GM18498 (cell line): ENCODE results near the gene CDC42BPA.
"Not testable (repeated sequence)": the region's sequence is repeated elsewhere in the genome, so short reads cannot be mapped to it uniquely, and the experiment has no call there.

Experiments used
- ATAC-seq: cut with Tn5 transposase; IDR thresholded peaks from one replicate; pipeline ENCODE4 v1.9.1; 2021; ENCODE audit warnings: mild to moderate bottlenecking, moderate library complexity; ENCODE audit not compliant: unreplicated experiment

The CDC42BPA gene

GRCh38 chr1:227136210-227136820 lies 182.0 kb downstream of the CDC42BPA start:
- ATAC-seq = no peak

GRCh38 chr1:227134686-227135314 lies 183.5 kb downstream of the CDC42BPA start:
- no peak for ATAC-seq

DNA sequence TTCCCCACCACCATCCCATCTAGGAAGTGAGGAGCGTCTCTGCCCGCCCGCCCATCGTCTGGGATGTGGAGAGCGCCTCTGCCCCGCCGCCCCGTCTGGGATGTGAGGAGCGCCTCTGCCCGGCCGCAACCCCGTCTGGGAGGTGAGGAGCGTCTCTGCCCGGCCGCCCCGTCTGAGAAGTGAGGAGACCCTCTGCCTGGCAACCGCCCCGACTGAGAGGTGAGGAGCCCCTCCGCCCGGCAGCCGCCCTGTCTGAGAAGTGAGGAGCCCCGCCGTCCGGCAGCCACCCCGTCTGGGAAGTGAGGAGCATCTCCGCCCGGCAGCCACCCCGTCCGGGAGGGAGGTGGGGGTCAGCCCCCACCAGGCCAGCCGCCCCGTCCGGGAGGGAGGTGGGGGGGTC lies 185.6 kb downstream of the CDC42BPA start:
- not testable (repeated sequence) for ATAC-seq

- no peak for ATAC-seq
Observed at GRCh38 chr1:227131193-227131592, 187.1 kb downstream of the CDC42BPA start.

- ATAC-seq = no peak
Observed at GRCh38 chr1:227127891-227128290, 190.4 kb downstream of the CDC42BPA start.

DNA sequence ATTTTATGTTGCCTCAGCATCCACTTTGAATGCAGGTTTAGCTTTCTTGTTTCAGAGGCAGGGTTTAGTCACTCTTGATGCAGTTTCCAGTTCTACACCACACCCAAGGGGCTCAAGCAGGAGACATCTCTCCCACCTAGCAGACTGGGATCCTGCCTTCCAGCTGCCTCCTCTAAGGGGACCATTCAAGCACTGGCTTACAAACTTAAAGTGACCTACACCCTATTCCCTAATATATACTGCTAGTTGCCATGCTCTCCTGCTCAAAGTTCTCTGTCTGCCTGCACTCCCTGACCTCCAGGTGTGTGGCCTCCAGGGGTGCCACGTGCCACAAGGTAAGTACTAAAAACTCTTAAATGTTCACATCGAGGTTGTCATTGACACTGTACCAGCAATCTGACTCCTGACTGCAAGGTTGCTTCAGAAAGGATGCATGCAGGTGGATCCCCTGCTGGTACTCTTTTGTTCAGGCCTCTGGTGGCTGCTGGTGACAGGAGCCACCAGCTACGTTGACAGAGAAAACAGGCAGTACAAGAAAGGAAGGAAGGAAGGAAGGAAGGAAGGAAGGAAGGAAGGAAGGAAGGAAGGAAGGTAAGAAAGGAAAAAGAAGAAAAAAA lies 192.3 kb downstream of the CDC42BPA start:
- ATAC-seq = no peak

DNA sequence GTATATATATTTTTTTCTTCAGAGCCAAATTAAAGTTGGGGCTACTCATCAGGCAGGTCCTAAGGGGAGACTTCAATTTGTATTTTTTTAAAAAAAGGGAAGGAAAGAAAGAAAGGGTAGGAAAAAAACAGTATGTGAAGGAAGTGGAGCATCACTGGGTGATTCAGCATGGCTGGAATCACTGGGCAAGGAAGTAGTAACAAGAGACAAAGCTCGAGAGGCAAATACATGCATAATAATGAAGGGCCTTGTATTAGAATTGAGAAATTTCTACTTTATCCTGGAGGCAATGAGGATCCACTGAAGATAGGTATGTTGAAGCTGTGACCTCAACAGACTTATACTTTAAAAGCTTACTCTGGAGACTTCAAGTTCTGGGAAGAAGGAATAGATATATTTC lies 193.8 kb downstream of the CDC42BPA start:
- no peak for ATAC-seq

DNA sequence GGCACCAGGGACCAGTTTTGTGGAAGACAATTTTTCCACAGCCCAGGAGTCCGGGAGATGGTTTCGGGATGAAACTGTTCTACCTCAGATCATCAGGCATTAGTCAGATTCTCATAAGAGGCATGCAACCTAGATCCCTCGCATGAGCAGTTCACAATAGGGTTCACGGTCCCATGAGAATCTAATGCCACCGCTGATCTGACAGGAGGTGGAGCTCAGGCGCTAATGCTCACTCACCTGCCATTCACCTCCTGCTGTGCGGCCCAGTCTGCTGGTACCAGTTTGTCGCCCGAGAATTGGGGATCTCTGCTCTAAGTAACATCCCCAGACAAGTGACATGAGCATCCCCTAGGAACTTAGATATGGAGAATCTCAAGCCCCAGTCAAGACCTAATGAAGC lies 197.5 kb downstream of the CDC42BPA start:
- ATAC-seq = no peak

DNA sequence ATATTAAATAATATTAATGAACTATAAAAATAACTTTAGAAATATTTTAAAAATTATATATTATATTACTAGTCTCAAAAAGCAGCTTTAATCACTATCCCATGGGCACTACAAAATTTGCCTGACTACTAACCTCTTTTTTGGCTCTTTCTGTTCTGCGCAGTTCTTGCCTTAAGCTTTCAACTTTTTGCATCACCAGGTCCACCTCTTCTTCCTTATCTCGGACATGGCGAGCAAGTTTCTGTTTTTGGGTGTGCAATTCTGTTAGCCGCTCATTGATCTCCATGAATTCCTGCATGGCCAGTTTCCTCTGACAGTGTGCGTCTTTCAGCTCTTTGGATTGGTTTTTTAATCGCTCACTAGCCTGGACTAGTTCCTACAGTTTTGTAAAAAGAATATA lies 205.8 kb downstream of the CDC42BPA start:
- ATAC-seq = no peak

GRCh38 chr1:227111782-227112181 lies 206.5 kb downstream of the CDC42BPA start:
- ATAC-seq = no peak

DNA sequence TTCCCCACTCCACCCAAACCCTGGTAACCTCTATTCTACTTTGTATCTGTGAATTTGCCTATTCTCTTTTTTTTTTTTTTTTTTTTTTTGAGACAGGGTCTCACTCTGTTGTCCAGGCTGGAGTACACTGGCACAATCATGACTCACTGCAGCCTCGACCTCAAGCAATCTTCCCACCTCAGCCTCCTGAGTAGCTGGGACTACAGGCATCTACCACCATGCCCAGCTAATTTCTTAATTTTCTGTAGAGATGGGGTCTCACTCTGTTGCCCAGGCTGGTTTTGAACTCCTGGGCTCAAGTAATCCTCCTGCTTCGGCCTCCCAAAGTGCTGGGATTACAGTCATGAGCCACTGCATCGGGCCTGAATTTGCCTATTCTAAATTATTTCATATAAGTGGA lies 213.0 kb downstream of the CDC42BPA start:
- not testable (repeated sequence) for ATAC-seq

DNA sequence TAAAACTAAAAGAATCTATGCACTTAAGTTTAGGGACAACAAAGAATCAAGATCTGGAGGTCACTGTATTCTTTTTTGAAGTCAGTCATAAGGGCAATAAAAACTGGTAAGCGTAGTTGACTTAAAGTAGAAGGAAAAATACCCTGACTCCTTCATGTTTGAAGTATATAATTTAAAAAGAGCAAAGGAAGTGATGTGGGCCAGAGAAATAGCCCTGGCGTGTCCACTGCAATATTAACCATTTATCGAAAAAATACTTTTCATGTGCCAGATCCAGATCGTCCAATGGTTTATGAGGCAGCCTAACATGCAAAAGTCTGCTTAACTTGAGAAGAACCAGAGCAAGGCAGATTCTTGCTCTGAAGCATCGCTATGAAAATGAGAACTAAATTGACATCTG lies 216.2 kb downstream of the CDC42BPA start:
- no peak for ATAC-seq

GRCh38 chr1:227094249-227094966 lies 223.9 kb downstream of the CDC42BPA start:
- ATAC-seq = no peak

DNA sequence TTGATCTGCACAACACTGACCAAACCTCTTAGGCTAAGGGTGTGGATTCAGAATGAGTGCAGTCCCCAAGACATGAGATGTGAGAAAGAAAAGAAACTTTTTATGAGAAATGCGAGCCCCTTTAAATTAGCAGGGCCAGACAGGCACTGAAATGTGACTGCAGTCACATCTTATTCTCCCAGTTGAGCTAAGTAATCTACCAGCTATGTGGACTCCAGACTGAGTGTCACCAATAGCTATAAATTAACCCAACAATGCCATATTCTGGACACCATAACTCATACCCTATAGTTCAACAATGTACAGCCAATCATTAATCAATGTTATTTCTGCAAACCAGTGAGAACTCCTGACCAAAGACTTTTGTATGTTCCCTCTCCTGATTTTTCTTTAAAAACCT lies 225.0 kb downstream of the CDC42BPA start:
- no peak for ATAC-seq

GRCh38 chr1:227092069-227092468 lies 226.2 kb downstream of the CDC42BPA start:
- no peak for ATAC-seq

- ATAC-seq = no peak
Observed at GRCh38 chr1:227086636-227087035, 231.7 kb downstream of the CDC42BPA start.

DNA sequence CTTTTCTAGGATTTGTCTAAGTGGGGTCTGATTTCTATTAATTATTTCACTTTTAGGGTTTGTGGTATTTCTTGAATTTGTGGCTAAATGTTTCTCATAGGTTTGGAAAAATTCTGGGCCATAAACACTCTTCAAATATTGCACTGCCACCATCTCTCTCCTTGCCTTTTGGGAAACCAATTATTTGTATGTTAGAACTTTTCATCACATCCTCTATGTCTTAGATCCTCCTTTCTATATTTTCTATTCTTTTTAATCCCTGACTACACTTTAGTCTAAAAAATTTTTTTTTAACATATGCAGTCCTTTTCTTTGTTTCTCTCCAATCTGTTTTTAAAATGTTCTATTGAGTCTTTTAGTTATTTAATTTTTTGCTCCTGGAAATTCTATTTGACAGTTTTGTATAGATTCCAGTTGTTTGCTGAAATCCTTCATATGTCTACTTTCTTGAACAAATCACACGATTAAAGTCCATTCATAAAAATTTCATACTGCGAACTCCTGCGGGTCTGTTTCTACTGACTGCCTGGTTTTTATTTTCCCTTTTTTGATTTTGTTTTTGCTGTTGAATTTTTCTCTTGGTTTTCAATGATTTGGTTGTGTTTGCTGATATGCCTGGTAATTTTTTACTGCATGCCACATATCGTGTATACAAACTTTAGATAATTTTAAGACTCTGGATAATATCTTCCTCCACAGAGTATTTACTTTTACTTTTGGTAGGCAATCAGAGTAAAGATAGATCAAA lies 235.1 kb downstream of the CDC42BPA start:
- no peak for ATAC-seq

DNA sequence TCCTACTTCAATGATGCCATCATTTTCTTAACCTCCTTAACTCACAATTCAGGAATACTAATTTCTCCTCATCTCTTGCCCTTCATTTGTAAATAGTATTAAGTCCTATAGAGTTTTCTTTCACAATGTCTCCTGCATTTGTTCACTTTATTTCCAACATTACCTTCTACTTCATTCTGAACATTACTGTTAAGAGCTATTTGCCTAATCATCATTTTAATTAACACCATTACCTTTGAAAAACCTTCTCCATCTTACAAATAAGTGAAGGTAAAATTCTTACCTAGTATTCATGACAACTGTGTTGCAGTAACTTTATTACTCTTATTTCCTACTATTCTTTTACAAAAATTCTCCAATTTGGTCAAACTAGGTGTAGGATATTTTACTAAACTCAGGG lies 240.5 kb downstream of the CDC42BPA start:
- ATAC-seq = no peak

- no peak for ATAC-seq
Observed at GRCh38 chr1:227073786-227074185, 244.5 kb downstream of the CDC42BPA start.

DNA sequence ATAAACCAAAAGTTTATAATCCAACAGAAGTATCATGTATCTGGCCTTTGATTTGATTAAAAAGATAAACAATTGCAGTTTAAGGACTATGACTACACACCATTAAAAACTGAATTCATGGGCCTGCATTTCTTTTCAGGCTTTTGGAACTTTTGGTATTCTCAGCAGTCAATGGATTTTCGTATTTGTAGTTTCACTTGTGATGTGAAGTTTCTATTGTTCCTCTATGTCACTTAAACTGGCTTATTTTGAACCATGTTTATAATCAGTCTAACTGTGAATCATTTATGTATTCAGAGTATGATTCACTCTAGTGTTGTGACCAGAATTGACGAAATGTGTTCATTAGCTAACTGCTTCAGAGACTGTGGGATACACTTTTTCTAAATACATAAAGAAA lies 245.3 kb downstream of the CDC42BPA start:
- no peak for ATAC-seq
